BLaER1 treated with 17β-estradiol and CSF1 and Interleukin-3, amounts not matched to agents 10 nM and 100 nM (cell line): Measurements from ENCODE around the gene FSIP1.

Source experiments
- H3K27ac ChIP-seq, 11 experiments: shearing (Covaris generic); formaldehyde crosslinking; 2 replicates each; pipeline ENCODE4 v1.8.1; 2022
- H3K27me3 ChIP-seq, 11 experiments: shearing (Covaris generic); formaldehyde crosslinking; 2 replicates each; pipeline ENCODE4 v1.8.1; 2022
- H3K36me3 ChIP-seq, 11 experiments: shearing (Covaris generic); formaldehyde crosslinking; 2 replicates each; pipeline ENCODE4 v1.8.1; 2022
- H3K4me1 ChIP-seq, 10 experiments: shearing (Covaris generic); formaldehyde crosslinking; 2 replicates each; pipeline ENCODE4 v1.8.1; 2022
- H3K4me2 ChIP-seq, 11 experiments: shearing (Covaris generic); formaldehyde crosslinking; 2 replicates each; pipeline ENCODE4 v1.8.1; 2022
- H3K4me3 ChIP-seq, 10 experiments: shearing (Covaris generic); formaldehyde crosslinking; 2 replicates each; pipeline ENCODE4 v1.8.1; 2022
- H3K9ac ChIP-seq, 11 experiments: shearing (Covaris generic); formaldehyde crosslinking; 2 replicates each; pipeline ENCODE4 v1.8.1; 2022
- H3K9me3 ChIP-seq, 11 experiments: shearing (Covaris generic); formaldehyde crosslinking; replicated peaks in 1 of 11; 2 replicates each; pipeline ENCODE4 v1.8.1; 2022
- H4K20me1 ChIP-seq, 11 experiments: shearing (Covaris generic); formaldehyde crosslinking; 2 replicates each; pipeline ENCODE4 v1.8.1; 2022
- Cebpa-rat ChIP-seq, 11 experiments: shearing (Covaris generic); IDR thresholded peaks; 2 replicates each; pipeline ENCODE4 v1.8.1; 2022

FSIP1 gene

GRCh38 chr15:39767921-39768320 is 14.7 kb downstream of the FSIP1 start:
- Histone ChIP-seq H3K4me2 (no peak overlapping the region), H4K20me1 (no peaks in the 10 kb centered on the region), H3K27me3 (no peaks in the 10 kb centered on the region), H3K4me3 (no peak overlapping the region), H3K27ac (no peak overlapping the region), H3K4me1 (peaks cover 0 to 8% (median 0%) of the 10 kb centered on the region in 10 experiments; a peak in 3 of 20 replicates), H3K36me3 (no peaks in the 10 kb centered on the region), H3K9me3 (no peaks in the 10 kb centered on the region), H3K9ac (no peak overlapping the region)
- no peak for TF ChIP-seq Cebpa-rat (IDR thresholded peaks at IDR 0.05)

- Histone ChIP-seq H3K9me3 (no peaks in the 10 kb centered on the region), H3K4me1 (no peaks in the 10 kb centered on the region), H3K9ac (no peak overlapping the region), H3K4me3 (no peak overlapping the region), H3K27ac (no peak overlapping the region), H3K4me2 (no peak overlapping the region), H3K27me3 (no peaks in the 10 kb centered on the region), H4K20me1 (no peaks in the 10 kb centered on the region), H3K36me3 (no peaks in the 10 kb centered on the region)
- no peak for TF ChIP-seq Cebpa-rat (IDR thresholded peaks at IDR 0.05)
Observed at GRCh38 chr15:39761006-39761405, 21.6 kb downstream of the FSIP1 start.

- H4K20me1 ChIP-seq, result no peaks in the 10 kb centered on the region
- H3K4me1 ChIP-seq, result no peaks in the 10 kb centered on the region
- H3K27ac ChIP-seq, result no peak overlapping the region
- H3K4me3 ChIP-seq, result no peak overlapping the region
- no peak overlapping the region for H3K4me2 ChIP-seq
- no peaks in the 10 kb centered on the region for H3K27me3 ChIP-seq
- H3K9me3 ChIP-seq, result no peaks in the 10 kb centered on the region
- no peak overlapping the region for H3K9ac ChIP-seq
- TF ChIP-seq Cebpa-rat (IDR thresholded peaks at IDR 0.05), result no peak
- H3K36me3 ChIP-seq, result no peaks in the 10 kb centered on the region
Observed at GRCh38 chr15:39756806-39757522, 25.7 kb downstream of the FSIP1 start.

- Histone ChIP-seq H3K9ac (no peak overlapping the region), H4K20me1 (no peaks in the 10 kb centered on the region), H3K4me3 (no peak overlapping the region), H3K4me2 (no peak overlapping the region), H3K27ac (no peak overlapping the region), H3K36me3 (no peaks in the 10 kb centered on the region), H3K4me1 (no peaks in the 10 kb centered on the region), H3K27me3 (no peaks in the 10 kb centered on the region), H3K9me3 (0 out of 22 replicates have a peak, but pooled peaks cover 0 to 5% (median 0%) of the 10 kb centered on the region in 11 experiments)
- no peak for TF ChIP-seq Cebpa-rat (IDR thresholded peaks at IDR 0.05)
Observed at GRCh38 chr15:39752991-39753390, 29.6 kb downstream of the FSIP1 start.

GRCh38 chr15:39752246-39752645 is 30.4 kb downstream of the FSIP1 start:
- H3K27me3 ChIP-seq, result no peaks in the 10 kb centered on the region
- no peak for TF ChIP-seq Cebpa-rat (IDR thresholded peaks at IDR 0.05)
- H3K4me1 ChIP-seq, result no peaks in the 10 kb centered on the region
- H3K9me3 ChIP-seq, result 0 out of 22 replicates have a peak, but pooled peaks cover 0 to 5% (median 0%) of the 10 kb centered on the region in 11 experiments
- H3K9ac ChIP-seq, result no peak overlapping the region
- H3K4me3 ChIP-seq, result no peak overlapping the region
- no peak overlapping the region for H3K4me2 ChIP-seq
- no peaks in the 10 kb centered on the region for H4K20me1 ChIP-seq
- no peaks in the 10 kb centered on the region for H3K36me3 ChIP-seq
- no peak overlapping the region for H3K27ac ChIP-seq

GRCh38 chr15:39748276-39748675 is 34.4 kb downstream of the FSIP1 start:
- Histone ChIP-seq H3K4me1 (peaks cover 0 to 11% (median 0%) of the 10 kb centered on the region in 10 experiments; a peak in 5 of 20 replicates), H3K9ac (no peak overlapping the region), H3K27me3 (no peaks in the 10 kb centered on the region), H3K4me2 (no peak overlapping the region), H4K20me1 (no peaks in the 10 kb centered on the region), H3K9me3 (0 out of 22 replicates have a peak, but pooled peaks cover 0 to 5% (median 0%) of the 10 kb centered on the region in 11 experiments), H3K36me3 (no peaks in the 10 kb centered on the region), H3K4me3 (no peak overlapping the region), H3K27ac (no peak overlapping the region)
- TF ChIP-seq Cebpa-rat (IDR thresholded peaks at IDR 0.05), result no peak

DNA sequence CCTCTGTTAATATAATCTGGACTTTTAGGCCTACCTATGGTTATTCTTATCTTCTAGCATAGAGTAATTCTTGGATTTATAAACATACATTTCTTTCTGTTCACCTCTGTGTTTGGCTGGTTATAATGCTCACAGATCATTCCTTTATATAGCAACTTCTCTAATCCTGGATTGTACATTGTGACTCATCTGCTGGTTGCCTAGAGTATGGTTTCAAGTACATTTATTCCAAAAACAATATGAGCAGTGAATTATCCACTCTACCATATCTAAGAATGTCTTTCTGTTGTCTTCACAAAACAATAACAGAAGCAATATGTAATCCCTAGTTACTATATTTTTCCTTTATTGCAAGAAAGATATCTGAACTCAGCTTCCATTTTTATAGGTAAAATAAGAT is 35.3 kb downstream of the FSIP1 start:
- Histone ChIP-seq H3K27me3 (no peaks in the 10 kb centered on the region), H3K4me2 (no peak overlapping the region), H3K9me3 (0 out of 22 replicates have a peak, but pooled peaks cover 0 to 5% (median 0%) of the 10 kb centered on the region in 11 experiments), H3K4me3 (no peak overlapping the region), H3K36me3 (no peaks in the 10 kb centered on the region), H3K4me1 (peaks cover 0 to 11% (median 0%) of the 10 kb centered on the region in 10 experiments; a peak in 5 of 20 replicates), H4K20me1 (no peaks in the 10 kb centered on the region), H3K27ac (no peak overlapping the region), H3K9ac (no peak overlapping the region)
- TF ChIP-seq Cebpa-rat (IDR thresholded peaks at IDR 0.05), result no peak

GRCh38 chr15:39746714-39747276 is 35.8 kb downstream of the FSIP1 start:
- H3K27ac ChIP-seq, result no peak overlapping the region
- no peak for TF ChIP-seq Cebpa-rat (IDR thresholded peaks at IDR 0.05)
- H3K9me3 ChIP-seq, result 0 out of 22 replicates have a peak, but pooled peaks cover 0 to 5% (median 0%) of the 10 kb centered on the region in 11 experiments
- no peak overlapping the region for H3K4me3 ChIP-seq
- H3K27me3 ChIP-seq, result no peaks in the 10 kb centered on the region
- H3K4me1 ChIP-seq, result peaks cover 0 to 11% (median 0%) of the 10 kb centered on the region in 10 experiments; a peak in 5 of 20 replicates
- H4K20me1 ChIP-seq, result no peaks in the 10 kb centered on the region
- H3K36me3 ChIP-seq, result no peaks in the 10 kb centered on the region
- H3K9ac ChIP-seq, result no peak overlapping the region
- no peak overlapping the region for H3K4me2 ChIP-seq

DNA sequence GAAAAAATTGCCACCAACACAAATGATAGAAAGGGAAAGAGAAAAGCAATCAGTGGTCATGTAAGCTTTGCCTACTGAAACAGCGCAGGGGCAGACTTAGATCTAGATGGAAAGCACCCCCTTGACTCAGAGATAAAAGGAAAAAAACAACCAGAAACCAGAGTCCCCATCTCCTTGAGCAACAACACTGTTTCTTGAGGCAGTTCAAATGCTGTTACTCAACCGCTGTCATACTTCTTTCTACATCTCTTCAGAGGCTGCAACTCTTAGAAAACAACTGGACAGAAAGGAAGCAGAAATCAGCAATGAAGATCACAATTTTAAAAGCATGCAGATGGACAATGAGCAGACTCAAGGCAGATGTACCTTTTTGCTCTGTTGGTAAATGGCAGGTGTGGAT is 36.5 kb downstream of the FSIP1 start:
- H4K20me1 ChIP-seq, result no peaks in the 10 kb centered on the region

More for the DNA sequence above, 36.5 kb downstream of the FSIP1 start:
- no peak overlapping the region for H3K27ac ChIP-seq
- no peak for TF ChIP-seq Cebpa-rat (IDR thresholded peaks at IDR 0.05)
- 0 out of 22 replicates have a peak, but pooled peaks cover 0 to 3% (median 0%) of the 10 kb centered on the region in 11 experiments for H3K9me3 ChIP-seq
- peaks cover 0 to 11% (median 0%) of the 10 kb centered on the region in 10 experiments; a peak in 5 of 20 replicates for H3K4me1 ChIP-seq
- no peak overlapping the region for H3K4me2 ChIP-seq
- no peak overlapping the region for H3K4me3 ChIP-seq
- no peak overlapping the region for H3K9ac ChIP-seq
- H3K36me3 ChIP-seq, result no peaks in the 10 kb centered on the region
- no peaks in the 10 kb centered on the region for H3K27me3 ChIP-seq
